GM19328 (cell line): Measurements from ENCODE around the gene UMAD1.
"Not testable (repeated sequence)": the region's sequence is repeated elsewhere in the genome, so short reads cannot be mapped to it uniquely, and the experiment has no call there.

Source experiments
- ATAC-seq: cut with Tn5 transposase; IDR thresholded peaks from one replicate; pipeline ENCODE4 v1.9.1; 2021; ENCODE audit warnings: mild to moderate bottlenecking, moderate library complexity; ENCODE audit not compliant: unreplicated experiment

UMAD1 gene

GRCh38 chr7:7820939-7821338, 180.4 kb downstream of the UMAD1 start:
- ATAC-seq: no peak

GRCh38 chr7:7821517-7821916, 181.0 kb downstream of the UMAD1 start:
- ATAC-seq: no peak

- not testable (repeated sequence) for ATAC-seq
Observed at GRCh38 chr7:7825294-7825693, 184.7 kb downstream of the UMAD1 start.

GRCh38 chr7:7829667-7830066, 189.1 kb downstream of the UMAD1 start:
- no peak for ATAC-seq

- ATAC-seq: no peak
Observed at GRCh38 chr7:7830122-7830878, 189.7 kb downstream of the UMAD1 start.

GRCh38 chr7:7832518-7832917, 192.0 kb downstream of the UMAD1 start:
- ATAC-seq: no peak

- no peak for ATAC-seq
Observed at GRCh38 chr7:7834761-7835160, 194.2 kb downstream of the UMAD1 start.

GRCh38 chr7:7841027-7841426, 200.5 kb downstream of the UMAD1 start:
- no peak for ATAC-seq

- no peak for ATAC-seq
Observed at GRCh38 chr7:7843240-7843639, 202.7 kb downstream of the UMAD1 start.

- ATAC-seq: no peak
Observed at GRCh38 chr7:7843972-7844371, 203.4 kb downstream of the UMAD1 start.

GRCh38 chr7:7848246-7848645, 207.7 kb downstream of the UMAD1 start:
- no peak for ATAC-seq

GRCh38 chr7:7848892-7849291, 208.3 kb downstream of the UMAD1 start:
- ATAC-seq: no peak

GRCh38 chr7:7850150-7850549, 209.6 kb downstream of the UMAD1 start:
- no peak for ATAC-seq

- no peak for ATAC-seq
Observed at GRCh38 chr7:7851381-7851780, 210.8 kb downstream of the UMAD1 start.

GRCh38 chr7:7851991-7852390, 211.4 kb downstream of the UMAD1 start:
- ATAC-seq: no peak

- no peak for ATAC-seq
Observed at GRCh38 chr7:7857143-7857583, 216.6 kb downstream of the UMAD1 start.

GRCh38 chr7:7858559-7858958, 218.0 kb downstream of the UMAD1 start:
- ATAC-seq: no peak

GRCh38 chr7:7859411-7859810, 218.9 kb downstream of the UMAD1 start:
- no peak for ATAC-seq

GRCh38 chr7:7861211-7861633, 220.7 kb downstream of the UMAD1 start:
- no peak for ATAC-seq

- ATAC-seq: no peak
Observed at GRCh38 chr7:7862393-7862792, 221.8 kb downstream of the UMAD1 start.

GRCh38 chr7:7867846-7868571, 227.5 kb downstream of the UMAD1 start:
- no peak for ATAC-seq

- ATAC-seq: no peak
Observed at GRCh38 chr7:7868572-7868899, 228.0 kb downstream of the UMAD1 start.
